Right atrium auricular region (tissue), 2 donors: ENCODE data around the gene MGAT5B. TPM values are rescaled to one million over a fixed set of nuclear protein-coding genes. Genes with fewer than 3 reads are reported as not detected.

Experiments
- DNase-seq: peaks from one replicate; pipeline ENCODE4 v3.0.0-alpha.2; 2019; ENCODE audit warnings: low spot score
- H3K27ac ChIP-seq, 2 donors: fragments of 200-600 bp; sonication (generic); 1 replicate in 1 of 2; 2 replicates in 1 of 2; pipeline ENCODE4 v1.5.1; 2016 to 2019
- H3K27me3 ChIP-seq, 2 donors: fragments of 200-600 bp; sonication (generic); one replicate each; pipeline versions ENCODE4 v1.5.1 to v1.6.0; 2017 to 2019
- H3K36me3 ChIP-seq: fragments of 200-600 bp; sonication (generic); one replicate; pipeline ENCODE4 v1.5.1; 2016
- H3K4me1 ChIP-seq, 2 donors: fragments of 200-600 bp; sonication (generic); one replicate each; pipeline versions ENCODE4 v1.5.1 to v1.6.0; 2017 to 2019
- H3K4me3 ChIP-seq, 2 donors: fragments of 200-600 bp; sonication (generic); 1 replicate in 1 of 2; 2 replicates in 1 of 2; pipeline ENCODE4 v1.5.1; 2017 to 2019; ENCODE audit warnings: mild to moderate bottlenecking in 1 of 2, moderate library complexity in 1 of 2
- H3K9me3 ChIP-seq, 2 donors: fragments of 200-600 bp; sonication (generic); one replicate each; pipeline ENCODE4 v1.5.1; 2019
- total RNA-seq, 2 donors: library from RNA; depleted of rRNA; stranded (reverse); fragments of >200 nt; gene quantifications; one replicate each; pipeline ENCODE4 v1.1.0, GENCODE V29; 2016
- TF ChIP-seq, protein P1 (sequence below), 2 donors: fragments of 200-600 bp; sonication (generic); IDR thresholded peaks; one replicate each; pipeline ENCODE4 v1.5.1; 2019; ENCODE audit warnings: antibody characterized with exemption in 2 of 2

Gene MGAT5B
- total RNA-seq, 2 donors from 2014 or later: not detected

GRCh38 chr17:76951375-76951905 is 83.2 kb downstream of the MGAT5B start:
- no peak overlapping the region for H3K27ac ChIP-seq
- no peak for DNase-seq
- H3K36me3 ChIP-seq: no peaks in the 10 kb centered on the region
- no peak overlapping the region for H3K4me3 ChIP-seq
- H3K4me1 ChIP-seq: no peaks in the 10 kb centered on the region
- no peaks in the 10 kb centered on the region for H3K27me3 ChIP-seq
- TF ChIP-seq, protein P1, sequence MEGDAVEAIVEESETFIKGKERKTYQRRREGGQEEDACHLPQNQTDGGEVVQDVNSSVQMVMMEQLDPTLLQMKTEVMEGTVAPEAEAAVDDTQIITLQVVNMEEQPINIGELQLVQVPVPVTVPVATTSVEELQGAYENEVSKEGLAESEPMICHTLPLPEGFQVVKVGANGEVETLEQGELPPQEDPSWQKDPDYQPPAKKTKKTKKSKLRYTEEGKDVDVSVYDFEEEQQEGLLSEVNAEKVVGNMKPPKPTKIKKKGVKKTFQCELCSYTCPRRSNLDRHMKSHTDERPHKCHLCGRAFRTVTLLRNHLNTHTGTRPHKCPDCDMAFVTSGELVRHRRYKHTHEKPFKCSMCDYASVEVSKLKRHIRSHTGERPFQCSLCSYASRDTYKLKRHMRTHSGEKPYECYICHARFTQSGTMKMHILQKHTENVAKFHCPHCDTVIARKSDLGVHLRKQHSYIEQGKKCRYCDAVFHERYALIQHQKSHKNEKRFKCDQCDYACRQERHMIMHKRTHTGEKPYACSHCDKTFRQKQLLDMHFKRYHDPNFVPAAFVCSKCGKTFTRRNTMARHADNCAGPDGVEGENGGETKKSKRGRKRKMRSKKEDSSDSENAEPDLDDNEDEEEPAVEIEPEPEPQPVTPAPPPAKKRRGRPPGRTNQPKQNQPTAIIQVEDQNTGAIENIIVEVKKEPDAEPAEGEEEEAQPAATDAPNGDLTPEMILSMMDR (IDR thresholded peaks at IDR 0.05): no peak
- H3K9me3 ChIP-seq: no peaks in the 10 kb centered on the region

GRCh38 chr17:76952402-76952801 is 84.2 kb downstream of the MGAT5B start:
- no peak for DNase-seq
- Histone ChIP-seq H3K36me3 (no peaks in the 10 kb centered on the region), H3K4me1 (no peaks in the 10 kb centered on the region), H3K27ac (no peak overlapping the region), H3K9me3 (no peaks in the 10 kb centered on the region), H3K4me3 (no peak overlapping the region), H3K27me3 (no peaks in the 10 kb centered on the region)
- TF ChIP-seq, protein P1 (IDR thresholded peaks at IDR 0.05): no peak

- Histone ChIP-seq H3K27ac (no peak overlapping the region), H3K27me3 (no peaks in the 10 kb centered on the region), H3K4me1 (no peaks in the 10 kb centered on the region), H3K9me3 (no peaks in the 10 kb centered on the region), H3K4me3 (no peak overlapping the region), H3K36me3 (no peaks in the 10 kb centered on the region)
- TF ChIP-seq, protein P1 (IDR thresholded peaks at IDR 0.05): no peak
- no peak for DNase-seq
These were observed 84.9 kb downstream of the MGAT5B start for GRCh38 chr17:76953066-76953465.

DNA sequence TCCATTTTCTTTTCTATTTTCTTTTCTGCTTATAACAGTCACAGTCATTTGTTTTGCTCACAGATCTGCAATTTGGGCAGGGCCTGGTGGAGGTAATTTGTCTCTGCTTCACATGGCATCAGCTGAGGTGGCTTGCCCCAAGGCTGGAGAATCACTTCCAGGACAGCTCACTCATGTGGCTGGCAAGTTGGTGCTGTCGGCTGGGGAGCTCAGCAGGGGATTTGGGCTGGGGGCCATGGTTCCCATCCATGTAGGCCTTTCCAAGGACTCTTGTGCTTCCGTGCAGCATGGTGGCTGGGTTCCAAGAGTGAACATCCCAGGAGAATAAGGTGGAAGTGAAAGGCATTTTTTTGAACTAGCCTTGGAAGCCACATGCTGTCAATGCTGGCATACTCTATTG is 85.7 kb downstream of the MGAT5B start:
- H3K27me3 ChIP-seq: no peaks in the 10 kb centered on the region
- H3K4me1 ChIP-seq: no peaks in the 10 kb centered on the region
- no peak overlapping the region for H3K4me3 ChIP-seq
- H3K27ac ChIP-seq: no peak overlapping the region
- H3K36me3 ChIP-seq: no peaks in the 10 kb centered on the region
- DNase-seq: no peak
- no peaks in the 10 kb centered on the region for H3K9me3 ChIP-seq
- TF ChIP-seq, protein P1 (IDR thresholded peaks at IDR 0.05): no peak

DNA sequence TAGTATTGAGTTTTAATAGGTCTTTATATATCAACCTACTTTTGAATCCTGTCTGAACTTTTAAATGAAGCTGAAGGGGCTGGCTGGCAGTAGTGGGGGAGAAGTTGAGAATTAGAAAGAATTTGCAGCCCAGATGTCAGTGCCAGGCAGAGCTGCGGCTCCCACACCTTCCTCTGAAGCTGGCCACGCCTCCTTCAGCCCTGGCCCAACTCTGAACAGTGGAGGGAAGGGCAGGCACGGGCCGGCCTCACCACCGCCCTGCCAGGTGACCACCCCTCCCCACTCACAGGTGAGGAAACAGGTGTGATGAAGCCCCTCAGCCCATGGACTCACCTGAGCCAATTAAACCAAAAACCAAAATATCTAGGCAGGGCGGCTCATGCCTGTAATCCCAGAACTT is 87.0 kb downstream of the MGAT5B start:
- Histone ChIP-seq H3K4me1 (no peaks in the 10 kb centered on the region), H3K27ac (no peak overlapping the region), H3K27me3 (no peaks in the 10 kb centered on the region), H3K4me3 (no peak overlapping the region), H3K36me3 (no peaks in the 10 kb centered on the region), H3K9me3 (no peaks in the 10 kb centered on the region)
- DNase-seq: no peak
- TF ChIP-seq, protein P1 (IDR thresholded peaks at IDR 0.05): no peak

GRCh38 chr17:76956846-76957540 is 88.8 kb downstream of the MGAT5B start:
- Histone ChIP-seq H3K27ac (no peak overlapping the region), H3K4me1 (no peaks in the 10 kb centered on the region), H3K27me3 (no peaks in the 10 kb centered on the region), H3K36me3 (no peaks in the 10 kb centered on the region), H3K9me3 (no peaks in the 10 kb centered on the region), H3K4me3 (no peak overlapping the region)
- DNase-seq: no peak
- TF ChIP-seq, protein P1 (IDR thresholded peaks at IDR 0.05): no peak
